A549 (cell line): ENCODE data around the gene CACNA1E. TPM values are rescaled to one million over a fixed set of nuclear protein-coding genes. Genes with fewer than 3 reads are reported as not detected.

Source experiments
- ATAC-seq, 2 experiments: fragments of 200-7000 bp in 1 of 2; fragments of >200 bp in 1 of 2; cut with Nextera tagmentation in 1 of 2; cut with Tn5 transposase in 1 of 2; 3 replicates each; pipeline versions ENCODE4 v1.8.0 to v1.9.1; 2018 to 2020; ENCODE audit warnings: mild to moderate bottlenecking in 1 of 2, moderate library complexity in 1 of 2
- CTCF ChIA-PET: fragments of 300-600 bp; sonication (Branson Sonifier 250); formaldehyde crosslinking; extraction: SDS; loops from one replicate; lab custom pipeline; 2021; ENCODE audit warnings: antibody characterized with exemption, inconsistent platforms; lab: Yijun Ruan, JAX
- POLR2A ChIA-PET: fragments of 350-600 bp; formaldehyde crosslinking; extraction: SDS; loops from one replicate; lab custom pipeline; 2021; ENCODE audit warnings: antibody characterized with exemption, inconsistent platforms; lab: Yijun Ruan, JAX
- DNase-seq, 2 experiments: peaks; one replicate each; pipeline versions ENCODE4 v3.0.0 to v3.0.0-alpha.2; 2011 to 2016; ENCODE audit warnings: low read depth in 1 of 2, low spot score in 1 of 2
- FAIRE-seq: peaks from 2 replicates; lab custom pipeline; 2011; peaks lifted over from hg19 to GRCh38; lab: Jason Lieb, UNC
- H3K27ac ChIP-seq, 2 experiments: fragments of >200 bp; sonication (Bioruptor Twin); formaldehyde crosslinking; 3 replicates each; pipeline ENCODE4 v1.5.1; 2016 to 2017
- H3K4me1 ChIP-seq: fragments of >200 bp; sonication (Bioruptor Twin); formaldehyde crosslinking; 3 replicates; pipeline ENCODE4 v1.6.1; 2016
- H3K4me2 ChIP-seq: fragments of >200 bp; sonication (Bioruptor Twin); formaldehyde crosslinking; 3 replicates; pipeline ENCODE4 v1.6.1; 2016
- H3K4me3 ChIP-seq: fragments of >200 bp; sonication (Bioruptor Twin); formaldehyde crosslinking; 3 replicates; pipeline ENCODE4 v1.5.1; 2016
- H3K9me3 ChIP-seq: fragments of >200 bp; sonication (Bioruptor Twin); formaldehyde crosslinking; 3 replicates; pipeline ENCODE4 v1.6.1; 2016
- ATOH8 ChIP-seq: fragments of 250-450 bp; sonication (Bioruptor Pico); IDR thresholded peaks from 2 replicates; pipeline ENCODE4 v1.5.0; 2020; ENCODE audit warnings: low read depth, mild to moderate bottlenecking, moderate library complexity
- BHLHE40 ChIP-seq: IDR thresholded peaks from 2 replicates; pipeline ENCODE4 v1.6.1; 2012; ENCODE audit warnings: low read depth, low read length, inconsistent platforms
- CBX8 ChIP-seq: fragments of 200-600 bp; sonication (generic); IDR thresholded peaks from 2 replicates; pipeline ENCODE4 v1.6.1; 2016
- CEBPB ChIP-seq, 2 experiments: fragments of >200 bp in 1 of 2; sonication (Bioruptor Twin) in 1 of 2; formaldehyde crosslinking in 1 of 2; IDR thresholded peaks; 2 replicates each; pipeline ENCODE4 v1.6.1; 2012 to 2016
- CHD4 ChIP-seq: fragments of 200-600 bp; sonication (generic); IDR thresholded peaks from 2 replicates; pipeline ENCODE4 v1.6.1; 2016; ENCODE audit warnings: antibody characterized with exemption, mild to moderate bottlenecking, borderline replicate concordance
- EHF ChIP-seq: fragments of 250-450 bp; sonication (Bioruptor Pico); IDR thresholded peaks from 2 replicates; pipeline ENCODE4 v1.5.0; 2020; ENCODE audit warnings: mild to moderate bottlenecking
- EHMT2 ChIP-seq: fragments of 200-600 bp; sonication (generic); IDR thresholded peaks from 2 replicates; pipeline ENCODE4 v1.6.1; 2016; ENCODE audit warnings: antibody characterized with exemption, low read depth, mild to moderate bottlenecking, moderate library complexity
- EP300 ChIP-seq, 2 experiments: fragments of >200 bp; sonication (Bioruptor Twin); formaldehyde crosslinking; IDR thresholded peaks; 2 replicates in 1 of 2; 3 replicates in 1 of 2; pipeline ENCODE4 v1.6.1; 2016 to 2017
- ESRRA ChIP-seq: fragments of 150-350 bp; IDR thresholded peaks from 2 replicates; pipeline ENCODE4 v1.6.1; 2014; ENCODE audit warnings: mild to moderate bottlenecking, low read length, borderline replicate concordance
- FOSB ChIP-seq: fragments of 250-450 bp; sonication (Bioruptor Pico); IDR thresholded peaks from 2 replicates; pipeline ENCODE4 v1.5.0; 2020; ENCODE audit warnings: mild to moderate bottlenecking, moderate library complexity
- HDAC2 ChIP-seq: fragments of 200-600 bp; sonication (generic); IDR thresholded peaks from 2 replicates; pipeline ENCODE4 v1.6.1; 2016
- HOXA7 ChIP-seq: fragments of 250-450 bp; sonication (Bioruptor Pico); IDR thresholded peaks from 2 replicates; pipeline ENCODE4 v1.5.0; 2020; ENCODE audit warnings: mild to moderate bottlenecking, moderate library complexity
- HOXB13 ChIP-seq: fragments of 250-450 bp; sonication (Bioruptor Pico); IDR thresholded peaks from 2 replicates; pipeline ENCODE4 v1.5.0; 2020; ENCODE audit warnings: low read depth, mild to moderate bottlenecking, moderate library complexity
- JUN ChIP-seq, 2 experiments: fragments of >200 bp; sonication (Bioruptor Twin); formaldehyde crosslinking; IDR thresholded peaks; 2 replicates in 1 of 2; 3 replicates in 1 of 2; pipeline ENCODE4 v1.6.1; 2016 to 2017
- JUNB ChIP-seq: fragments of >200 bp; sonication (Bioruptor Twin); formaldehyde crosslinking; IDR thresholded peaks from 2 replicates; pipeline ENCODE4 v1.6.1; 2016
- KDM1A ChIP-seq: fragments of 200-600 bp; sonication (generic); IDR thresholded peaks from 2 replicates; pipeline ENCODE4 v1.6.1; 2016; ENCODE audit warnings: low read depth, mild to moderate bottlenecking
- MAFK ChIP-seq: fragments of 450-650 bp; IDR thresholded peaks from 2 replicates; pipeline ENCODE4 v1.6.1; 2014; ENCODE audit not compliant: partially characterized antibody
- NFE2L2 ChIP-seq: fragments of 150-350 bp; conservative IDR thresholded peaks from 2 replicates; pipeline ENCODE4 v1.6.1; 2014; ENCODE audit warnings: low read length
- POLR2A ChIP-seq: IDR thresholded peaks from 2 replicates; pipeline ENCODE4 v1.6.1; 2012; ENCODE audit warnings: mild to moderate bottlenecking, low read length
- POLR2AphosphoS2 ChIP-seq: conservative IDR thresholded peaks from 2 replicates; pipeline ENCODE4 v1.6.1; 2012; ENCODE audit warnings: low read length, improper control_type of control experiment, inconsistent platforms
- RAD21 ChIP-seq, 2 experiments: fragments of >200 bp in 1 of 2; sonication (Bioruptor Twin) in 1 of 2; formaldehyde crosslinking in 1 of 2; IDR thresholded peaks in 1 of 2; conservative IDR thresholded peaks in 1 of 2; 2 replicates in 1 of 2; 3 replicates in 1 of 2; pipeline ENCODE4 v1.6.1; 2012 to 2018; ENCODE audit warnings: inconsistent platforms in 1 of 2
- REST ChIP-seq: fragments of 200-600 bp; sonication (generic); IDR thresholded peaks from 2 replicates; pipeline ENCODE4 v1.6.1; 2016; ENCODE audit warnings: antibody characterized with exemption, mild to moderate bottlenecking, moderate library complexity
- RNF2 ChIP-seq: fragments of 200-600 bp; sonication (generic); IDR thresholded peaks from 2 replicates; pipeline ENCODE4 v1.6.1; 2016; ENCODE audit warnings: low read depth, mild to moderate bottlenecking, antibody characterized with exemption, moderate library complexity, borderline replicate concordance
- SREBF2 ChIP-seq: fragments of 450-650 bp; IDR thresholded peaks from 2 replicates; pipeline ENCODE4 v1.6.1; 2014; ENCODE audit warnings: mild to moderate bottlenecking, moderate library complexity
- TFCP2L1 ChIP-seq: fragments of 250-450 bp; sonication (Bioruptor Pico); IDR thresholded peaks from 2 replicates; pipeline ENCODE4 v1.5.0; 2021; ENCODE audit warnings: mild to moderate bottlenecking
- ZC3H11A ChIP-seq: fragments of 450-650 bp; IDR thresholded peaks from 2 replicates; pipeline ENCODE4 v1.6.1; 2014; ENCODE audit warnings: antibody characterized with exemption, mild to moderate bottlenecking
- ZSCAN20 ChIP-seq: fragments of 250-450 bp; sonication (Bioruptor Pico); IDR thresholded peaks from 2 replicates; pipeline ENCODE4 v1.8.0; 2022; ENCODE audit warnings: mild to moderate bottlenecking, moderate library complexity
- WGBS: methylation state at CpG from one replicate; pipeline ENCODE4 v1.1.6; 2017; ENCODE audit errors: missing lambda C conversion rate; 5-methylcytosine and 5-hydroxymethylcytosine counted together
- polyA plus RNA-seq, 4 experiments: library from polyadenylated mRNA; depleted of rRNA in 3 of 4; stranded (reverse); fragments of >200 nt; fragmentation: RNase III in 1 of 4; extraction: RNeasy Plus Mini Kit Qiagen cat#74134 plus additional on column Dnase treatment in 1 of 4; gene quantifications; 2 replicates in 3 of 4; 3 replicates in 1 of 4; pipeline ENCODE4 v1.2.3, GENCODE V29; 2011 to 2017
- TF ChIP-seq, protein P1 (sequence below): fragments of 450-650 bp; IDR thresholded peaks from 2 replicates; pipeline ENCODE4 v1.6.1; 2014; ENCODE audit warnings: antibody characterized with exemption
- TF ChIP-seq, protein P2 (sequence below): fragments of >200 bp; sonication (Bioruptor Twin); formaldehyde crosslinking; IDR thresholded peaks from 3 replicates; pipeline ENCODE4 v1.6.1; 2016

Gene CACNA1E
- polyA plus RNA-seq, 2 of the 4 experiments (the other 2 are of a cell fraction), result 0.01 TPM; not detected in 1

- Histone ChIP-seq H3K4me1 (no peaks in the 10 kb centered on the region), H3K9me3 (no peaks in the 10 kb centered on the region), H3K4me2 (no peak overlapping the region), H3K4me3 (no peak overlapping the region), H3K27ac (no peak overlapping the region)
- POLR2A ChIA-PET, result no interaction called here
- no peak for TF ChIP-seq CBX8
- no peak for TF ChIP-seq NFE2L2
- TF ChIP-seq TFCP2L1, result no peak
- TF ChIP-seq, protein P1, sequence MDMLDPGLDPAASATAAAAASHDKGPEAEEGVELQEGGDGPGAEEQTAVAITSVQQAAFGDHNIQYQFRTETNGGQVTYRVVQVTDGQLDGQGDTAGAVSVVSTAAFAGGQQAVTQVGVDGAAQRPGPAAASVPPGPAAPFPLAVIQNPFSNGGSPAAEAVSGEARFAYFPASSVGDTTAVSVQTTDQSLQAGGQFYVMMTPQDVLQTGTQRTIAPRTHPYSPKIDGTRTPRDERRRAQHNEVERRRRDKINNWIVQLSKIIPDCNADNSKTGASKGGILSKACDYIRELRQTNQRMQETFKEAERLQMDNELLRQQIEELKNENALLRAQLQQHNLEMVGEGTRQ, result no peak
- no peak for TF ChIP-seq ZSCAN20 (CRISPR knock-in tag)
- TF ChIP-seq EHMT2, result no peak
- no peak for TF ChIP-seq RAD21 (conservative IDR thresholded peaks at IDR 0.05 in 1 of 2, IDR thresholded peaks at IDR 0.05 in 1 of 2)
- TF ChIP-seq KDM1A, result no peak
- no peak for TF ChIP-seq SREBF2
- TF ChIP-seq EHF (CRISPR knock-in tag), result no peak
- no peak for TF ChIP-seq BHLHE40
- no peak for TF ChIP-seq ZC3H11A
- no peak for TF ChIP-seq CEBPB (IDR thresholded peaks at IDR 0.05)
- FAIRE-seq (no peak), ATAC-seq (no peak), DNase-seq (no peak)
- WGBS, result 3% methylated on average over 5 of the region's 5 CpGs
- CTCF ChIA-PET, result no interaction called here
Measured at GRCh38 chr1:181626279-181626938, 143.1 kb downstream of the CACNA1E start.

GRCh38 chr1:181630398-181630797 lies 147.1 kb downstream of the CACNA1E start:
- CTCF ChIA-PET, result no interaction called here
- no peak overlapping the region for H3K27ac ChIP-seq
- no peak for TF ChIP-seq NFE2L2
- no peak for TF ChIP-seq POLR2A
- TF ChIP-seq, protein P2, sequence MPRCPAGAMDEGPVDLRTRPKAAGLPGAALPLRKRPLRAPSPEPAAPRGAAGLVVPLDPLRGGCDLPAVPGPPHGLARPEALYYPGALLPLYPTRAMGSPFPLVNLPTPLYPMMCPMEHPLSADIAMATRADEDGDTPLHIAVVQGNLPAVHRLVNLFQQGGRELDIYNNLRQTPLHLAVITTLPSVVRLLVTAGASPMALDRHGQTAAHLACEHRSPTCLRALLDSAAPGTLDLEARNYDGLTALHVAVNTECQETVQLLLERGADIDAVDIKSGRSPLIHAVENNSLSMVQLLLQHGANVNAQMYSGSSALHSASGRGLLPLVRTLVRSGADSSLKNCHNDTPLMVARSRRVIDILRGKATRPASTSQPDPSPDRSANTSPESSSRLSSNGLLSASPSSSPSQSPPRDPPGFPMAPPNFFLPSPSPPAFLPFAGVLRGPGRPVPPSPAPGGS, result no peak
- no peak for TF ChIP-seq KDM1A
- no peak for TF ChIP-seq JUN (IDR thresholded peaks at IDR 0.05)
- no peak for TF ChIP-seq ESRRA
- H3K9me3 ChIP-seq, result no peaks in the 10 kb centered on the region
- POLR2A ChIA-PET, result no interaction called here
- DNase-seq (no peak), FAIRE-seq (no peak), ATAC-seq (no peak)
- 4% methylated on average over 2 of the region's 2 CpGs for whole genome bisulfite sequencing
- H3K4me1 ChIP-seq, result no peaks in the 10 kb centered on the region
- H3K4me3 ChIP-seq, result no peak overlapping the region
- no peak overlapping the region for H3K4me2 ChIP-seq

DNA sequence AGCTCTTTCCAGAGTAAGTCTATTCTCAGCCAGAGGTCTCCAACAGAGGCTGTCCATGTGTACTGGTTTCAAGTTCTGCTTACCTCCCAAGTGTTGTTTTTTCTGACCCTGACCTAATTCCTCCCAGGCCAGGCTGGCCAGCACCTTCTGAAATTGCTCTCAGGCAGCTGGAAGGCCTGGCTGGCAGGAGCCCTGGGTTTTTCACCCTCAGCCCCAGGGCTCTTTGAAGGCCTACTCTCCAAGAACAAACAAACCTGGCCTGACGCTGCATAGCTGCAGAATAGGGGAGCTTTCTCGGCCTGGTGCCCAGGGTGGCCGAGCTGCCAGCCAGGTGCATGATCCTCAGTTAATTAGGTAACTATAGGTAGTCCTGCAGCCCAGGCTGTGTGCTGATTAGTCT lies 147.5 kb downstream of the CACNA1E start:
- ATAC-seq (no peak), DNase-seq (no peak), FAIRE-seq (no peak)
- CTCF ChIA-PET, result no interaction called here
- 0% methylated on average over 3 of the region's 3 CpGs for WGBS
- POLR2A ChIA-PET, result no interaction called here
- Histone ChIP-seq H3K9me3 (no peaks in the 10 kb centered on the region), H3K27ac (no peak overlapping the region), H3K4me2 (no peak overlapping the region), H3K4me3 (no peak overlapping the region), H3K4me1 (no peaks in the 10 kb centered on the region)
- TF ChIP-seq HDAC2 (no peak), TFCP2L1 (no peak), HOXA7 (CRISPR knock-in tag) (no peak), ESRRA (no peak), HOXB13 (CRISPR knock-in tag) (no peak), FOSB (no peak), POLR2AphosphoS2 (no peak), EHMT2 (no peak), ATOH8 (CRISPR knock-in tag) (no peak), MAFK (no peak), REST (no peak), EP300 (IDR thresholded peaks at IDR 0.05) (no peak), RNF2 (no peak), JUNB (no peak), CHD4 (no peak), CBX8 (no peak)
